ENCODE results near the gene EFEMP1.
"Not testable (repeated sequence)": the region's sequence is repeated elsewhere in the genome, so short reads cannot be mapped to it uniquely, and the experiment has no call there.

Gene EFEMP1

GRCh38 chr2:55864351-55865084 is 59.1 kb downstream of the EFEMP1 start:
- no peak for DNase-seq (ENCODE audit: low spot score)

- no peak for DNase-seq (ENCODE audit: low spot score)
These were observed 60.8 kb downstream of the EFEMP1 start for GRCh38 chr2:55862673-55863390.

GRCh38 chr2:55862246-55862645 is 61.3 kb downstream of the EFEMP1 start:
- DNase-seq (ENCODE audit: low spot score), result no peak

GRCh38 chr2:55861733-55862132 is 61.8 kb downstream of the EFEMP1 start:
- no peak for DNase-seq (ENCODE audit: low spot score)

- DNase-seq (ENCODE audit: low spot score), result no peak
These were observed 62.8 kb downstream of the EFEMP1 start for GRCh38 chr2:55860832-55861231.

- DNase-seq (ENCODE audit: low spot score), result no peak
These were observed 63.7 kb downstream of the EFEMP1 start for GRCh38 chr2:55859875-55860274.

GRCh38 chr2:55857766-55858165 is 65.8 kb downstream of the EFEMP1 start:
- DNase-seq (ENCODE audit: low spot score), result no peak

GRCh38 chr2:55856936-55857335 is 66.6 kb downstream of the EFEMP1 start:
- DNase-seq (ENCODE audit: low spot score), result no peak

- no peak for DNase-seq (ENCODE audit: low spot score)
These were observed 75.5 kb downstream of the EFEMP1 start for GRCh38 chr2:55848096-55848495.

GRCh38 chr2:55846426-55846825 is 77.2 kb downstream of the EFEMP1 start:
- no peak for DNase-seq (ENCODE audit: low spot score)

GRCh38 chr2:55844986-55845385 is 78.6 kb downstream of the EFEMP1 start:
- no peak for DNase-seq (ENCODE audit: low spot score)

- no peak for DNase-seq (ENCODE audit: low spot score)
These were observed 79.6 kb downstream of the EFEMP1 start for GRCh38 chr2:55843994-55844345.

- peak; percentile 75 for DNase-seq (ENCODE audit: low spot score)
These were observed 80.2 kb downstream of the EFEMP1 start for GRCh38 chr2:55843096-55843993.

GRCh38 chr2:55842046-55842445 is 81.5 kb downstream of the EFEMP1 start:
- no peak for DNase-seq (ENCODE audit: low spot score)

- DNase-seq (ENCODE audit: low spot score), result no peak
These were observed 83.1 kb downstream of the EFEMP1 start for GRCh38 chr2:55840460-55840859.

GRCh38 chr2:55839182-55839819 is 84.3 kb downstream of the EFEMP1 start:
- peak; percentile 52 for DNase-seq (ENCODE audit: low spot score)

- no peak for DNase-seq (ENCODE audit: low spot score)
These were observed 84.9 kb downstream of the EFEMP1 start for GRCh38 chr2:55838653-55839052.

- not testable (repeated sequence) for DNase-seq (ENCODE audit: low spot score)
These were observed 85.5 kb downstream of the EFEMP1 start for GRCh38 chr2:55838117-55838516.

GRCh38 chr2:55837073-55837472 is 86.5 kb downstream of the EFEMP1 start:
- DNase-seq (ENCODE audit: low spot score), result no peak

GRCh38 chr2:55831671-55832410 is 91.7 kb downstream of the EFEMP1 start:
- not testable (repeated sequence) for DNase-seq (ENCODE audit: low spot score)

GRCh38 chr2:55827855-55828254 is 95.7 kb downstream of the EFEMP1 start:
- DNase-seq (ENCODE audit: low spot score), result no peak

Measured in SW480 (cell line).